HCT116 (cell line): Measurements from ENCODE around the gene C3orf20. TPM values are rescaled to one million over a fixed set of nuclear protein-coding genes. Genes with fewer than 3 reads are reported as not detected.
A peak's percentile ranks its signal among the peaks of the same experiment; 100 is the strongest.

Experiments
- ATAC-seq: fragments of 200-7000 bp; cut with Tn5 transposase; 2 replicates; pipeline ENCODE4 v1.9.1; 2020; ENCODE audit warnings: mild to moderate bottlenecking, moderate library complexity
- BruUV-seq: library from RNA; stranded (reverse); fragments of 400-500 nt; replicated peaks from 2 replicates; lab custom pipeline; 2021; lab: Mats Ljungman, UMichigan
- CTCF ChIA-PET: fragments of 300-600 bp; sonication (Branson Sonifier 250); formaldehyde crosslinking; loops from one replicate; lab custom pipeline; 2021; ENCODE audit warnings: antibody characterized with exemption; lab: Charles Lee
- POLR2A ChIA-PET: fragments of 300-600, 350-600 bp; sonication (Branson Sonifier 250); formaldehyde crosslinking; loops from one replicate; lab custom pipeline; 2021; ENCODE audit warnings: antibody characterized with exemption; lab: Charles Lee
- RAD21 ChIA-PET, 2 experiments: fragments of 300-600 bp; sonication (Branson Sonifier 250); formaldehyde crosslinking; loops; one replicate each; lab custom pipeline; 2023; ENCODE audit warnings: low total read pairs in 2 of 2; ENCODE audit not compliant: uncharacterized antibody in 2 of 2, unreplicated experiment in 2 of 2, low non-redundant PET in 1 of 2; lab: Charles Lee
- DNase-seq: peaks from one replicate; pipeline ENCODE4 v3.0.0-alpha.2; 2010; ENCODE audit warnings: low read depth, low spot score
- H2AFZ ChIP-seq: fragments of 200-600 bp; shearing (Covaris generic), sonication (generic); 2 replicates; pipeline ENCODE4 v1.6.1; 2017; ENCODE audit warnings: low read depth, mixed run types, mixed read lengths, antibody characterized with exemption, low read length; ENCODE audit not compliant: poor library complexity, severe bottlenecking
- H3K27ac ChIP-seq: 2 replicates; pipeline ENCODE4 v1.5.1; 2012; ENCODE audit warnings: low read depth, low read length
- H3K27me3 ChIP-seq: fragments of 200-600 bp; sonication (generic); 2 replicates; pipeline ENCODE4 v1.6.1; 2016; ENCODE audit warnings: mixed run types, low read length, mixed read lengths; ENCODE audit not compliant: insufficient read depth
- H3K36me3 ChIP-seq, 2 experiments: fragments of 200-500 bp in 1 of 2; fragments of 200-600 bp in 1 of 2; sonication (Bioruptor generic) in 1 of 2; sonication (generic) in 1 of 2; 2 replicates each; pipeline versions ENCODE4 v1.5.1 to v1.6.1; 2014 to 2016; ENCODE audit warnings: low read length in 2 of 2, inconsistent platforms in 1 of 2, mixed read lengths in 1 of 2, mixed run types in 1 of 2; ENCODE audit not compliant: insufficient read depth in 2 of 2, control insufficient read depth in 1 of 2
- H3K4me1 ChIP-seq, 2 experiments: fragments of 200-600 bp in 1 of 2; sonication (generic) in 1 of 2; 2 replicates each; pipeline versions ENCODE4 v1.5.1 to v1.6.1; 2012 to 2017; ENCODE audit warnings: low read length in 2 of 2, inconsistent platforms in 1 of 2, mild to moderate bottlenecking in 1 of 2, mixed read lengths in 1 of 2, mixed run types in 1 of 2, moderate library complexity in 1 of 2; ENCODE audit not compliant: insufficient read depth in 2 of 2, control insufficient read depth in 1 of 2
- H3K4me2 ChIP-seq: fragments of 200-600 bp; sonication (generic); 2 replicates; pipeline ENCODE4 v1.6.1; 2017; ENCODE audit warnings: mixed run types, low read length, mixed read lengths
- H3K4me3 ChIP-seq, 2 experiments: fragments of 200-600 bp in 1 of 2; sonication (generic) in 1 of 2; replicated peaks in 1 of 2; 2 replicates each; pipeline ENCODE4 v1.5.1; 2011 to 2016; ENCODE audit warnings: low read length in 2 of 2, control low read depth in 1 of 2, low read depth in 1 of 2, mild to moderate bottlenecking in 1 of 2, mixed read lengths in 1 of 2, mixed run types in 1 of 2
- H3K79me2 ChIP-seq: fragments of 200-600 bp; sonication (generic); 2 replicates; pipeline ENCODE4 v1.6.1; 2017; ENCODE audit warnings: mild to moderate bottlenecking, mixed run types, low read length, moderate library complexity, mixed read lengths; ENCODE audit not compliant: insufficient read depth
- H3K9ac ChIP-seq: fragments of 200-600 bp; sonication (generic); 2 replicates; pipeline ENCODE4 v1.6.1; 2016; ENCODE audit warnings: low read length, mixed read lengths
- H3K9me2 ChIP-seq: fragments of 200-600 bp; sonication (generic), shearing (Covaris generic); 2 replicates; pipeline ENCODE4 v1.6.1; 2017; ENCODE audit warnings: mixed run types, mild to moderate bottlenecking, moderate library complexity; ENCODE audit not compliant: insufficient read depth
- H3K9me3 ChIP-seq, 2 experiments: fragments of 200-500 bp in 1 of 2; fragments of 200-600 bp in 1 of 2; sonication (Bioruptor generic) in 1 of 2; sonication (generic) in 1 of 2; 2 replicates each; pipeline ENCODE4 v1.6.1; 2014 to 2017; ENCODE audit warnings: low read length in 2 of 2, mixed read lengths in 2 of 2, inconsistent platforms in 1 of 2, low read depth in 1 of 2, mild to moderate bottlenecking in 1 of 2, mixed run types in 1 of 2, moderate library complexity in 1 of 2; ENCODE audit not compliant: control insufficient read depth in 1 of 2, insufficient read depth in 1 of 2
- H4K20me1 ChIP-seq: fragments of 200-600 bp; sonication (generic), shearing (Covaris generic); 2 replicates; pipeline ENCODE4 v1.6.1; 2017; ENCODE audit warnings: mixed run types, mild to moderate bottlenecking, moderate library complexity; ENCODE audit not compliant: insufficient read depth
- CTCF ChIP-seq, 3 experiments: fragments of 200-600 bp in 1 of 3; sonication (generic) in 1 of 3; IDR thresholded peaks in 2 of 3; conservative IDR thresholded peaks in 1 of 3; 2 replicates each; pipeline ENCODE4 v1.5.1; 2012 to 2017; ENCODE audit warnings: low read depth in 2 of 3, low read length in 2 of 3, antibody characterized with exemption in 1 of 3, borderline replicate concordance in 1 of 3, control low read depth in 1 of 3, mild to moderate bottlenecking in 1 of 3, mixed read lengths in 1 of 3, mixed run types in 1 of 3, moderate library complexity in 1 of 3; ENCODE audit not compliant: insufficient read depth in 1 of 3
- EZH2 ChIP-seq: fragments of 200-600 bp; sonication (generic); IDR thresholded peaks from 2 replicates; pipeline ENCODE4 v1.6.1; 2017; ENCODE audit warnings: antibody characterized with exemption, mixed run types
- RAD21 ChIP-seq: IDR thresholded peaks from 2 replicates; pipeline ENCODE4 v1.6.1; 2012; ENCODE audit warnings: low read depth, mild to moderate bottlenecking
- REST ChIP-seq: IDR thresholded peaks from 2 replicates; pipeline ENCODE4 v1.6.1; 2012; ENCODE audit warnings: low read depth
- SP1 ChIP-seq: IDR thresholded peaks from 2 replicates; pipeline ENCODE4 v1.6.1; 2012; ENCODE audit warnings: low read depth
- ZFX ChIP-seq: fragments of 450-650 bp; IDR thresholded peaks from 2 replicates; pipeline ENCODE4 v1.6.1; 2017
- ZNF274 ChIP-seq: fragments of 200-500 bp; sonication (Bioruptor generic); IDR thresholded peaks from 2 replicates; pipeline ENCODE4 v1.6.1; 2014; ENCODE audit warnings: mild to moderate bottlenecking, low read depth, low read length, inconsistent platforms
- intact Hi-C: fragments of 100-400 bp; cut with micrococcal nuclease; formaldehyde crosslinking; loops from 2 replicates; pipeline ENCODE4 v1.10.0; 2022
- total RNA-seq: library from RNA; stranded (reverse); gene quantifications from one replicate; pipeline ENCODE4 v1.2.1, GENCODE V29; 2021; ENCODE audit not compliant: unreplicated experiment

The C3orf20 gene
- total RNA-seq, 1 experiment from 2014 or later: 0.20 TPM

GRCh38 chr3:14627815-14628214, 47.1 kb upstream of the C3orf20 start:
- Histone ChIP-seq H3K4me3 (no peak overlapping the region), H3K27me3 (no peaks in the 10 kb centered on the region), H3K4me2 (no peak overlapping the region), H3K79me2 (no peaks in the 10 kb centered on the region), H3K9me2 (no peaks in the 10 kb centered on the region), H3K27ac (no peak overlapping the region), H4K20me1 (no peaks in the 10 kb centered on the region), H3K36me3 (no peaks in the 10 kb centered on the region), H3K9me3 (no peaks in the 10 kb centered on the region), H3K9ac (no peak overlapping the region), H2AFZ (no peak overlapping the region), H3K4me1 (peaks cover 0 to 3% of the 10 kb centered on the region in 2 experiments; a peak in 1 of 4 replicates)
- CTCF ChIA-PET: no interaction called here
- peak; percentile 50 for ATAC-seq
- intact Hi-C loops: no loop called here
- POLR2A ChIA-PET: no interaction called here
- BruUV-seq: no TSS peak
- RAD21 ChIA-PET: no interaction called here
- DNase-seq: no peak
- TF ChIP-seq ZFX (no peak), EZH2 (no peak), REST (no peak), ZNF274 (no peak), RAD21 (no peak), CTCF (IDR thresholded peaks at IDR 0.05 in 2 of 3, conservative IDR thresholded peaks at IDR 0.05 in 1 of 3; ENCODE audit: borderline replicate concordance in 1 of 3, insufficient read depth in 1 of 3, low read depth in 2 of 3, low read length in 2 of 3) (no peak), SP1 (no peak)
